Measurements from ENCODE around the gene SHC2. TPM values are rescaled to one million over a fixed set of nuclear protein-coding genes. Genes with fewer than 3 reads are reported as not detected.

Gene SHC2
- total RNA-seq, 1 experiment from 2014 or later = 2.4 TPM

- Histone ChIP-seq H3K36me3 (ENCODE audit: control insufficient read depth, insufficient read depth, low read length) (no peaks in the 10 kb centered on the region), H3K4me3 (ENCODE audit: low read depth, low read length) (no peak overlapping the region), H3K4me1 (no peaks in the 10 kb centered on the region), H3K27me3 (replicated peaks; ENCODE audit: control insufficient read depth, insufficient read depth, low read length) (no peaks in the 10 kb centered on the region), H3K9me3 (no peaks in the 10 kb centered on the region)
- intact Hi-C loops (cut with micrococcal nuclease; ENCODE audit: unreplicated experiment) = no loop called here
- TF ChIP-seq, protein P1, sequence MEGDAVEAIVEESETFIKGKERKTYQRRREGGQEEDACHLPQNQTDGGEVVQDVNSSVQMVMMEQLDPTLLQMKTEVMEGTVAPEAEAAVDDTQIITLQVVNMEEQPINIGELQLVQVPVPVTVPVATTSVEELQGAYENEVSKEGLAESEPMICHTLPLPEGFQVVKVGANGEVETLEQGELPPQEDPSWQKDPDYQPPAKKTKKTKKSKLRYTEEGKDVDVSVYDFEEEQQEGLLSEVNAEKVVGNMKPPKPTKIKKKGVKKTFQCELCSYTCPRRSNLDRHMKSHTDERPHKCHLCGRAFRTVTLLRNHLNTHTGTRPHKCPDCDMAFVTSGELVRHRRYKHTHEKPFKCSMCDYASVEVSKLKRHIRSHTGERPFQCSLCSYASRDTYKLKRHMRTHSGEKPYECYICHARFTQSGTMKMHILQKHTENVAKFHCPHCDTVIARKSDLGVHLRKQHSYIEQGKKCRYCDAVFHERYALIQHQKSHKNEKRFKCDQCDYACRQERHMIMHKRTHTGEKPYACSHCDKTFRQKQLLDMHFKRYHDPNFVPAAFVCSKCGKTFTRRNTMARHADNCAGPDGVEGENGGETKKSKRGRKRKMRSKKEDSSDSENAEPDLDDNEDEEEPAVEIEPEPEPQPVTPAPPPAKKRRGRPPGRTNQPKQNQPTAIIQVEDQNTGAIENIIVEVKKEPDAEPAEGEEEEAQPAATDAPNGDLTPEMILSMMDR (IDR thresholded peaks at IDR 0.05; ENCODE audit: insufficient read depth in 1 of 2, low read depth in 1 of 2, low read length in 1 of 2, severe bottlenecking in 1 of 2, unreplicated experiment in 1 of 2) = no peak
- Mint-ChIP-seq H3K4me1 (ENCODE audit: low read depth, unreplicated experiment) (no peaks in the 10 kb centered on the region), H3K4me3 (ENCODE audit: unreplicated experiment) (no peak overlapping the region), H3K9me3 (ENCODE audit: unreplicated experiment) (no peaks in the 10 kb centered on the region), H3K27ac (ENCODE audit: unreplicated experiment) (no peak overlapping the region), H3K36me3 (ENCODE audit: insufficient read depth, unreplicated experiment) (no peaks in the 10 kb centered on the region), H3K27me3 (ENCODE audit: insufficient read depth, unreplicated experiment) (peaks cover 16% of the 10 kb centered on the region)
- ChIA-PET POLR2A (no interaction called here), CTCF (no interaction called here)
- BruUV-seq (replicated peaks) = no TSS peak
- no peak for DNase-seq
These were observed 88.4 kb downstream of the SHC2 start for GRCh38 chr19:372306-372890.

- no peaks in the 10 kb centered on the region for H3K4me1 ChIP-seq
- H3K36me3 ChIP-seq (ENCODE audit: control insufficient read depth, insufficient read depth, low read length) = no peaks in the 10 kb centered on the region
- intact Hi-C loops (cut with micrococcal nuclease; ENCODE audit: unreplicated experiment) = no loop called here
- Mint-ChIP-seq H3K36me3 (ENCODE audit: insufficient read depth, unreplicated experiment) (no peaks in the 10 kb centered on the region), H3K27ac (ENCODE audit: unreplicated experiment) (no peak overlapping the region), H3K4me1 (ENCODE audit: low read depth, unreplicated experiment) (no peaks in the 10 kb centered on the region), H3K4me3 (ENCODE audit: unreplicated experiment) (no peak overlapping the region), H3K9me3 (ENCODE audit: unreplicated experiment) (no peaks in the 10 kb centered on the region), H3K27me3 (ENCODE audit: insufficient read depth, unreplicated experiment) (peaks cover 20% of the 10 kb centered on the region)
- H3K9me3 ChIP-seq = no peaks in the 10 kb centered on the region
- ChIA-PET POLR2A (no interaction called here), CTCF (no interaction called here)
- H3K27me3 ChIP-seq (replicated peaks; ENCODE audit: control insufficient read depth, insufficient read depth, low read length) = no peaks in the 10 kb centered on the region
- BruUV-seq (replicated peaks) = no TSS peak
- TF ChIP-seq, protein P1 (IDR thresholded peaks at IDR 0.05; ENCODE audit: insufficient read depth in 1 of 2, low read depth in 1 of 2, low read length in 1 of 2, severe bottlenecking in 1 of 2, unreplicated experiment in 1 of 2) = no peak
- no peak for DNase-seq
- no peak overlapping the region for H3K4me3 ChIP-seq (ENCODE audit: low read depth, low read length)
These were observed 89.2 kb downstream of the SHC2 start for GRCh38 chr19:371501-372168.

GRCh38 chr19:370641-371330 lies 90.0 kb downstream of the SHC2 start:
- Mint-ChIP-seq H3K9me3 (ENCODE audit: unreplicated experiment) (no peaks in the 10 kb centered on the region), H3K4me1 (ENCODE audit: low read depth, unreplicated experiment) (no peaks in the 10 kb centered on the region), H3K4me3 (ENCODE audit: unreplicated experiment) (no peak overlapping the region), H3K27me3 (ENCODE audit: insufficient read depth, unreplicated experiment) (peaks cover 23% of the 10 kb centered on the region), H3K36me3 (ENCODE audit: insufficient read depth, unreplicated experiment) (no peaks in the 10 kb centered on the region), H3K27ac (ENCODE audit: unreplicated experiment) (no peak overlapping the region)
- Histone ChIP-seq H3K27me3 (replicated peaks; ENCODE audit: control insufficient read depth, insufficient read depth, low read length) (no peaks in the 10 kb centered on the region), H3K36me3 (ENCODE audit: control insufficient read depth, insufficient read depth, low read length) (no peaks in the 10 kb centered on the region), H3K9me3 (no peaks in the 10 kb centered on the region), H3K4me1 (no peaks in the 10 kb centered on the region), H3K4me3 (ENCODE audit: low read depth, low read length) (no peak overlapping the region)
- TF ChIP-seq, protein P1 (IDR thresholded peaks at IDR 0.05; ENCODE audit: insufficient read depth in 1 of 2, low read depth in 1 of 2, low read length in 1 of 2, severe bottlenecking in 1 of 2, unreplicated experiment in 1 of 2) = no peak
- CTCF ChIA-PET = no interaction called here
- POLR2A ChIA-PET = no interaction called here
- BruUV-seq (replicated peaks) = no TSS peak
- DNase-seq = no peak
- intact Hi-C loops (cut with micrococcal nuclease; ENCODE audit: unreplicated experiment) = no loop called here
